ENCODE measurements around the gene NES. TPM values are rescaled to one million over a fixed set of nuclear protein-coding genes. Genes with fewer than 3 reads are reported as not detected.

NES gene
- total RNA-seq, 1 experiment from 2014 or later: 149 TPM

GRCh38 chr1:156667968-156668709, 9.1 kb downstream of the NES start:
- H3K4me1 ChIP-seq (replicated peaks): peaks cover 48% of the 10 kb centered on the region
- no peak overlapping the region; the same call in 1 of the 2 replicates for H3K27ac ChIP-seq
- DNase-seq (ENCODE audit: low read depth in 1 of 2, low spot score in 2 of 2): no peak
- H3K9me3 ChIP-seq (replicated peaks): no peaks in the 10 kb centered on the region
- H3K27me3 ChIP-seq (replicated peaks): no peaks in the 10 kb centered on the region
- H3K4me3 ChIP-seq: no peak overlapping the region
- peaks cover 29% of the 10 kb centered on the region for H3K36me3 ChIP-seq

- no peak overlapping the region for H3K4me3 ChIP-seq
- DNase-seq (ENCODE audit: low read depth in 1 of 2, low spot score in 2 of 2): no peak
- H3K9me3 ChIP-seq (replicated peaks): no peaks in the 10 kb centered on the region
- H3K27ac ChIP-seq: no peak overlapping the region; the same call in 1 of the 2 replicates
- peaks cover 53% of the 10 kb centered on the region for H3K4me1 ChIP-seq (replicated peaks)
- H3K27me3 ChIP-seq (replicated peaks): no peaks in the 10 kb centered on the region
- peaks cover 24% of the 10 kb centered on the region for H3K36me3 ChIP-seq
Measured at GRCh38 chr1:156667610-156667967, 9.6 kb downstream of the NES start.

DNA sequence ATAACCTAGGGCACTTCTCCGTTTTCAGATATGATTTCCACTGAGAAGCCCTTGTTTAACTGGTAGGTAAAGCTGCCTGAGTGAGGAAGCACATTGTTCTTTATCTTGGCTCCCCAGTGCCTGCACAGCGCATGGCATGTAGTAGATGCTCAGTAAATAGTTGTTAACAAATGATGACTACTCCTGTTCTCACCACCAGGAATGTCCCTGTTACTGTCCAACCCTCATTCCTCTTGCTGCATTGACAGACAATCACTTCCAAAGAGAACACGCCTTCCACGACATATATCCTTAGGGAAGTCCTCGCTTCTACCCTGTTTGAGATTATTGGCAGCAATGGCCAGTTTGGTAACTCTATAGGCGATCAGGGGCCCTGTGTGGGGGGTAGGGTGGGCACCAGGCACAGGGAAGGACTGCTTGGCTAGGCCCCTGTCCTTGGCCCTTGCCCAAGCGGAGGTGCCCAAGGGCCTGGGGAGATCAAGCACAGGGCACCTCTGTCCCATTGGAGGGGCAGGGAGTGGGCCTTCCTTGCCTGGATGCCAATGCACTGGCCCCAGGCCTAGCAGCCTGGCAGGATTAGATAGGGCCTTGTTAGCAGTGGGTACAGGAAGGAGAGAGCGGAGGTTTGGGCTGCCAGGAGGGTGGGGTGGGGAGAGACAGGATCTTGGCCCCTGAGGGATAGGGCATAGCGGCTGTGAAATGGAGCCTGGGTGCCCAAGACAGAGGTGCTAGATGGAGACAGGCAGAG, 10.2 kb downstream of the NES start:
- H3K36me3 ChIP-seq: peaks cover 18% of the 10 kb centered on the region
- peak overlapping the region; percentile 22; the same call in 1 of the 2 replicates for H3K27ac ChIP-seq
- H3K9me3 ChIP-seq (replicated peaks): no peaks in the 10 kb centered on the region
- DNase-seq (ENCODE audit: low read depth in 1 of 2, low spot score in 2 of 2): no peak
- H3K4me3 ChIP-seq: no peak overlapping the region
- peaks cover 59% of the 10 kb centered on the region for H3K4me1 ChIP-seq (replicated peaks)
- no peaks in the 10 kb centered on the region for H3K27me3 ChIP-seq (replicated peaks)

DNA sequence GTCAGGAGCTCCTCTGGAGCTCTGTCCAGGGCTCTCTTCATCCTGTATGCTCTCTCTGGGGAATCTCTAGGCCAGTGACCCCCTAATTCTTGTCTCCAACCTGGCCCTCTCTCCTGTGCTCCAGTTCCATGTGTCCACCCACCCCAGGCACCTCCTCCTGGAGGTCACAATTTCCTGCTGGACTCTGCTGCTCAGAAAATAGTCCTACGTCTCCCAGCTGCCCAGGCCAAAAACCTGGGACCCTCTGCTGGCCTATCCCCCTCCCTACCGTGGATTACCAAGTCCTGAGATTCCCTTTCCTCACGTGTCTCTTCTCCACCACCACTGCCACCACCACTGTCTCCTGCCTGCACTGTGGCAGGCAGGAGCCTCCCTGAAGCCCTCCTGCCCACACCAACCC, 11.7 kb downstream of the NES start:
- Histone ChIP-seq H3K4me3 (no peak overlapping the region), H3K27me3 (replicated peaks) (no peaks in the 10 kb centered on the region), H3K4me1 (replicated peaks) (peaks cover 74% of the 10 kb centered on the region), H3K36me3 (peaks cover 6% of the 10 kb centered on the region; the same call in 1 of the 2 replicates), H3K27ac (peak overlapping the region; percentile 87), H3K9me3 (replicated peaks) (no peaks in the 10 kb centered on the region)
- no peak for DNase-seq (ENCODE audit: low read depth in 1 of 2, low spot score in 2 of 2)

GRCh38 chr1:156664767-156665411, 12.3 kb downstream of the NES start:
- no peaks in the 10 kb centered on the region; the same call in 1 of the 2 replicates for H3K36me3 ChIP-seq
- peak; percentile 57 to 80 for DNase-seq (ENCODE audit: low read depth in 1 of 2, low spot score in 2 of 2)
- no peaks in the 10 kb centered on the region for H3K9me3 ChIP-seq (replicated peaks)
- peak overlapping the region; percentile 87 for H3K27ac ChIP-seq
- no peak overlapping the region for H3K4me3 ChIP-seq
- H3K27me3 ChIP-seq (replicated peaks): no peaks in the 10 kb centered on the region
- H3K4me1 ChIP-seq (replicated peaks): peaks cover 80% of the 10 kb centered on the region

DNA sequence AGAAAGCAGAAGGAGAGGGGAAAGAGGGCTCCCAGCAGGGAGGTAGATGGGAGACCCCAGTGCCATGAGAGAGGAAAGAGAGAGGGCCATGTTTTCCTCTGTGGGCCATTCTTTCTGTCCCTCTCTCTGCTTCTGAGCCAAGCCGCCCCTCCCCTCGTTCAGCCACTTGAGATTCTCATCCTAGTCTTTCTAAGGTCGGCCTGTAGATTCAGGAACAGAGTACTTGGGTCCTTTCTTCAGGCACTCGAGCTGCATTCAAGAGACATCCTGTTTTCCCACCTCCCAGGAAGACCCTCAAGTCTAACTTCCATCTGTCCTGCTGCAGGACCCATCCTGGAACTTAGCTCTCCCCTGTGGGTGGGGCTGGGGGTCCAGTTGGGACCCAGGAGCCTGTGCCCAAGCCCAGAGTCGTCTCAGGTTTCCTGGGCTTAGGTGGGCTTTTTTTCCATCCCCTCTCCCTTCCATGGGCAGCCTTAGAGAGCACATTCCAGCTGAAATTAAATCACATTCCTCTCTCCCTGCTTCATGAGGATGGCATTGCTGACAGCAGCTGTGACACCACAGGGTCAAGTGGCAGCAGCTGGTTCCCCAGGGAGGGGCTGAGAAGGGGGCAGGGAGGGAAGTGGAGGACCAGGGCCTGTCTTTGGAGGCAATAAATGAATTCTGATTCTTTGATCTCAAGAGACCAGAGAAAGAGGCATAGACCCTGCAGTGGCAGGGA, 13.0 kb downstream of the NES start:
- H3K27me3 ChIP-seq (replicated peaks): no peaks in the 10 kb centered on the region
- H3K4me3 ChIP-seq: no peak overlapping the region
- peak; percentile 82 to 83 for DNase-seq (ENCODE audit: low read depth in 1 of 2, low spot score in 2 of 2)
- no peaks in the 10 kb centered on the region for H3K36me3 ChIP-seq
- no peaks in the 10 kb centered on the region for H3K9me3 ChIP-seq (replicated peaks)
- peak overlapping the region; percentile 87 for H3K27ac ChIP-seq
- H3K4me1 ChIP-seq (replicated peaks): peaks cover 86% of the 10 kb centered on the region

DNA sequence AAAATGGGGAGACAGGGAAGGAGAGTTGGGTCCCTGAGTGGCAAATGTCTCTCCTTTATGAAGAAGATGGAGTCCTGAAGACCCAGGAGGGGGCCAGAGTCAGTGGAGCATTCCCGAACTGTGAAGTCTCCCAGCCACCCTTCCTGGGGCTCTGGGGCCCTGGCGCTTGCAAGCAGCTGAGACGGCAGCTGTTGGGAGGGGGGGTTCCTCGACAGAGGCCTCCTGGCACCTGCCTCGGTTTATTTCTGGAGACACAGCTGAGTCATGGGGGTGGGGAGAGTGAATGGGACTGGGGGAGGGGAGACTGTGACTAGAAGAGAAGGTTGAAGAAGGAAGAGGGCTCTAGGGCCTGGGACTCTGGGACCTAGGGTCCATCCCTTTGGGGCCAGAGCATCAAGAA, 14.0 kb downstream of the NES start:
- DNase-seq (ENCODE audit: low read depth in 1 of 2, low spot score in 2 of 2): no peak
- H3K36me3 ChIP-seq: no peaks in the 10 kb centered on the region
- H3K27ac ChIP-seq: peak overlapping the region; percentile 87

GRCh38 chr1:156662800-156663055, 14.5 kb downstream of the NES start:
- H3K27ac ChIP-seq: peak overlapping the region; percentile 87
- H3K4me3 ChIP-seq: no peak overlapping the region
- peaks cover 83% of the 10 kb centered on the region for H3K4me1 ChIP-seq (replicated peaks)
- H3K36me3 ChIP-seq: no peaks in the 10 kb centered on the region
- no peaks in the 10 kb centered on the region for H3K27me3 ChIP-seq (replicated peaks)
- DNase-seq (ENCODE audit: low read depth in 1 of 2, low spot score in 2 of 2): no peak
- H3K9me3 ChIP-seq (replicated peaks): no peaks in the 10 kb centered on the region

More for the DNA sequence above, 14.0 kb downstream of the NES start:
- Histone ChIP-seq H3K4me3 (no peak overlapping the region), H3K4me1 (replicated peaks) (peaks cover 86% of the 10 kb centered on the region), H3K27me3 (replicated peaks) (no peaks in the 10 kb centered on the region), H3K9me3 (replicated peaks) (no peaks in the 10 kb centered on the region)

- Histone ChIP-seq H3K27ac (peak overlapping the region; percentile 87), H3K36me3 (no peaks in the 10 kb centered on the region), H3K27me3 (replicated peaks) (peaks cover 2% of the 10 kb centered on the region), H3K9me3 (replicated peaks) (no peaks in the 10 kb centered on the region), H3K4me1 (replicated peaks) (peaks cover 84% of the 10 kb centered on the region), H3K4me3 (no peak overlapping the region)
- DNase-seq (ENCODE audit: low read depth in 1 of 2, low spot score in 2 of 2): peak in 1 of 2 experiments; percentile 69
Measured at GRCh38 chr1:156662005-156662799, 15.0 kb downstream of the NES start.

DNA sequence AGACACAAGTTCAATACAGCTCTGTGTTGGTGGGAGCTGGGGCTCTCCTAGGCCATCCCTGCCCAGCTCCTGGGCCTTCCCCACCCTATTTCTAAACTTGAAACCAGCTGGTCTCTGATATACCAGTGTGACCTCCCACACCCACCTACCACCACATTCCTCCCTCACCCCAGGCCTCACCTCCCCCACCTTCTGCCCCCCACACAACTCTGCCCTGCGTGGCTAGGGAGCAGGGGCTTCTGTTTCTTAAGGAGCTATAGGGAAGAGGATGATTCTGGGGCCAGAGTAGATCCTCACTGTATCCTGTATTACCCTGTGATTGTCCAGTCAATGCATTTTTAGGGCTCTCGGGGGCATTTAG, 16.5 kb downstream of the NES start:
- DNase-seq (ENCODE audit: low read depth in 1 of 2, low spot score in 2 of 2): no peak
- Histone ChIP-seq H3K27me3 (replicated peaks) (peaks cover 17% of the 10 kb centered on the region), H3K4me3 (no peak overlapping the region), H3K36me3 (no peaks in the 10 kb centered on the region), H3K9me3 (replicated peaks) (no peaks in the 10 kb centered on the region), H3K27ac (peak overlapping the region; percentile 51), H3K4me1 (replicated peaks) (peaks cover 75% of the 10 kb centered on the region)

GRCh38 chr1:156659988-156660751, 17.0 kb downstream of the NES start:
- peaks cover 21% of the 10 kb centered on the region for H3K27me3 ChIP-seq (replicated peaks)
- H3K4me3 ChIP-seq: no peak overlapping the region
- no peaks in the 10 kb centered on the region for H3K9me3 ChIP-seq (replicated peaks)
- DNase-seq (ENCODE audit: low read depth in 1 of 2, low spot score in 2 of 2): peak; percentile 97 to 99
- peak overlapping the region; percentile 51 for H3K27ac ChIP-seq
- H3K4me1 ChIP-seq (replicated peaks): peaks cover 70% of the 10 kb centered on the region
- no peaks in the 10 kb centered on the region for H3K36me3 ChIP-seq

DNA sequence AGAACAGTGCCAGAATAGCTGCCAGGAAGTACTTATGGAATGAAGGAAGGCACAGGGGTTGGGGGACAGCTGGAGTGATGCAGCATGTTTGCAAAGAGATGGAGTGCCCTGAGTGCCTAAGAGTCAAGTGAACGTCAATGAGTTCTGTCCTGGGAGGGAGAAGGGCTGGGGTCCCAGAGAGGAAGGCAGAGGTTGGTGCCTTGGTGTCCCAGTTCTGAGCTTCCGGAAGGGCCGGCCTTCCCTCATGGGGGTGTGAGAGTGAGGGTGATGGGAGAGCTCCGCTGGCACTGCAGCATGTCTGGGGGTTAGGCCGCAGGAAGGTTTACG, 17.6 kb downstream of the NES start:
- H3K4me1 ChIP-seq (replicated peaks): peaks cover 64% of the 10 kb centered on the region
- peaks cover 24% of the 10 kb centered on the region for H3K27me3 ChIP-seq (replicated peaks)
- DNase-seq (ENCODE audit: low read depth in 1 of 2, low spot score in 2 of 2): no peak
- no peaks in the 10 kb centered on the region for H3K9me3 ChIP-seq (replicated peaks)
- no peak overlapping the region for H3K4me3 ChIP-seq
- H3K27ac ChIP-seq: no peak overlapping the region
- no peaks in the 10 kb centered on the region for H3K36me3 ChIP-seq
